ENCODE results near the gene C1QTNF2.
"Not testable (repeated sequence)": the region's sequence is repeated elsewhere in the genome, so short reads cannot be mapped to it uniquely, and the experiment has no call there.

The C1QTNF2 gene

GRCh38 chr5:160370713-160371034 lies 248 bp upstream of the C1QTNF2 start:
- FAIRE-seq, result no peak

GRCh38 chr5:160367885-160368284 lies 2.5 kb downstream of the C1QTNF2 start:
- FAIRE-seq, result no peak

GRCh38 chr5:160367261-160367660 lies 3.2 kb downstream of the C1QTNF2 start:
- no peak for FAIRE-seq

DNA sequence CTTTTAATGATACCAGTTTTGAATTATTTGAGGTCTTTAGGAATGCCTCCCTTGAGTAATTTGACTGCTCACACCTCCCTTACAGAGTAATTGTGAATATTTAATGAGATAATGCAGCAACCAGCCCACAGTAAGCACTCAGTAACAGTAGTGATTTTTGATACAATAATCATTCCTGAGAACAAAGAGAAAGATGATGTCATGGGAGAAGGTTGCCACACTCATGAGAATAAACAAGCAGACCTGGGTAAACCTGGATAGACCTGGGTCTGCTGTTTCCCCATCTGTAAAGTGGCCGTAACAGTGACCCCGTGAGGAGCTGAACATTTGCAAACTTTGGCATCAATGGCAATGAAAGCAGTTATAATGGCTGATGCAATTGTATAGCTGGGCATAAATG lies 4.2 kb downstream of the C1QTNF2 start:
- no peak for FAIRE-seq

- no peak for FAIRE-seq
Observed at GRCh38 chr5:160363660-160364395, 6.6 kb downstream of the C1QTNF2 start.

DNA sequence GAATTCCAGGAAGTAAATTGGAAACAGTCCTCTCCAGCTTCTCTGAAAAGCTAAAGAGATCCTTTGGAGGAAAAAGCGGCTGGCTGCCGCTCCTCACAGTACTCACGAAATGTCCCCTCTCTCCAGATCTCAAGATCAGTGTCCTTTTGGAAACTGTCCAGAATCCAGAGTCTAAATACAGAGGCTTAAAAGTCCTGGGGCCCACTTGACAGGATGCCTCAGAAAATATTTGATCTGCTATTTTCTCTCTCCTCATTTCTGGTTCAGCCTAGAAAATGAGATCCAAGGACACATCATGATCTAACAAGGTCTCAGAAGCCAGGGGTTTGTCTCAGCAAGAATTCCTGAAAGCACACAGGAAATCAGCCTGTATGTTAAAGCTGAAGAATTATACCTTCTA lies 7.2 kb downstream of the C1QTNF2 start:
- FAIRE-seq, result no peak

DNA sequence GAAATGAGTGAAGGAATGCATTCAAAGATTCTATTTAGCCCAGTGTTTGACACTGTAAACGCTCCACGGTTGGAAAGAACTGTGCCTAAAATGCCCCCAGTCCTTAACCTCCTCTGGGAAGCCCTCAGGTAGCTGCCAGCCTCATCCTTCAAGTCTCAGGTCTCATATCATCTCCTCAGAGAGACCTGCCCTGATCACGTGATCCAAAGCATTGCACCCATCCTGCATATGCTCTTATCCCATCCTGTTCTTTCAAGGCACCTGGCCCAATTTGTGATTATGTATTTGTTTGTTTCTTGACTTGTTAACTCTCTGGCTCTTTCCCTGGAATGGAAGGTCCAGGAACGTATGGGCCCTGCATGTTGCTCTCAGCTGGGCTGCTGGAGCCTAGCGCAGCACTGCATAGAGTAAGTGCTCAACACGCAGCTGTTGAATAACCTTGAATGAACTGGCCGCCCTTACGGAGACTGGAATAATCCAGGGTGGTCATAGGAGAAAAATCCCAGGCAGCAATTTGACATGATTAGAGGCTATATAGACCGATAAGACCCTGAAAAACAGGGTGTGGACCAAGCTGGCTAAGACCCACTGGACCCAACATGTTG lies 8.7 kb downstream of the C1QTNF2 start:
- FAIRE-seq, result no peak

DNA sequence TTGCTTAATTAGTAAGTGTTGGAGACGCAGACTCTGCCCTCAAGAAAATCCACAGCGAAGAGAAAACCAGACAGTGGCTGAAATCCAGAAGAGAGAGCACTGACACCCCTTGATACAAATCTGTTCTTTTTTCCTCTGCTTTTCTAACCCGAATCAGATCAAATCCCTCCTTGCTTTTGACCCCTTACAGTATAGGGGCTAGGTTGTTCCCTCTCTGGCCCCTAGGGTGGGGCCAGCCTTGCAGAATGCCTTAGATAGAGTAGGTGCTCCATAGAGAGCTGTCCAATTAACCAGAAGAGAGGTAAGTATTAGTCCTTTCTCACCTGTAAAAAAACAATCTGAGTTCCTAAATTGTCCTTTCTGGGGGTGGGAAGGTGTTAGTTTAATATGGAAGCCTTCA lies 10.1 kb downstream of the C1QTNF2 start:
- FAIRE-seq, result no peak

DNA sequence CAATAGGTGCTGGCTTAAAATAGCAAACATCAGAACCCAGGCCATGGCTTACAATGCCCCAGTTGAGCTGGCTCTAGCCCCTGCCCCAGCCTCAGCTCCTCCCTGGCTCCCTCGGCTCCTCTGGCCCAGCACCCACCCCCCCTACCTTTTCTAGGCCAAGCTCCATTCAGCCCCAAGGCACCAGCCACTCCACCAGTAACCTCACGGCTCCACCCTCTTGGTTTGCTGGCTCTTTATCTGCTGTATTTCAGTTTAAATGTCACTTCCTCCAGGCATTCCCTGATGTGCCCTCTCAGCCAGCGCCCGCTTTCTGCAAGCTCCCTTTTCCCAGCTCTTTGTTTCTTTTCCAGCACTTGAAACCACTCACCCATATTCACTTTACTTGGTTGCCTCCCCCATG lies 10.6 kb downstream of the C1QTNF2 start:
- FAIRE-seq, result no peak

- FAIRE-seq, result no peak
Observed at GRCh38 chr5:160359242-160359641, 11.2 kb downstream of the C1QTNF2 start.

DNA sequence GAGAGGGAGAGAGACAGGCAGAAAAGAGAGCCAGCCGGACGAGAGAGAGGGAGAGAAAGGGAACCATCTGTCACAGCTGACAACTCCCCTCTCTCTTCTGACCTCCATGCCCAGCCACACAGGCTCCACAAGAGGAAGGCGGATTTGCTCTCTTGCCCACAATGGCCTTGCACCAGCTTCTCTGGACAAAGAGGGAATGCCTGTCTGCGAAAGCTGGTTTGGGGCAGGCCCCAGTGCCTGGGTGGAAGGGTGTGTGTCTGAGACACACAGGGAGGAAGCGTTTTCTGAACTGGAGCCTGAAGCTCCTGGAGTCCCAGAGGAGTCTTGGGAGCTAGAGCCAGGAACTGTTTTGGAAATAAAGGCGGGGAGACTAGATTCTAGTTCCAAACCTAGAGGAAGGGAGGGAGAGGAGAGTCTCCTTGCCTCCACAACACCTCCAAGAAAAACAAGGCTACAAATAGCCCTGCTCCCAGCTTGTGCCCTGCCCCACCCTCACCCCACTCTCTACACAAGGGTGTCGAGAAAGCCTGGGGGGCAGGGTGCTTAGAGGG lies 12.5 kb downstream of the C1QTNF2 start:
- FAIRE-seq, result no peak

GRCh38 chr5:160357394-160357793 lies 13.0 kb downstream of the C1QTNF2 start:
- no peak for FAIRE-seq

DNA sequence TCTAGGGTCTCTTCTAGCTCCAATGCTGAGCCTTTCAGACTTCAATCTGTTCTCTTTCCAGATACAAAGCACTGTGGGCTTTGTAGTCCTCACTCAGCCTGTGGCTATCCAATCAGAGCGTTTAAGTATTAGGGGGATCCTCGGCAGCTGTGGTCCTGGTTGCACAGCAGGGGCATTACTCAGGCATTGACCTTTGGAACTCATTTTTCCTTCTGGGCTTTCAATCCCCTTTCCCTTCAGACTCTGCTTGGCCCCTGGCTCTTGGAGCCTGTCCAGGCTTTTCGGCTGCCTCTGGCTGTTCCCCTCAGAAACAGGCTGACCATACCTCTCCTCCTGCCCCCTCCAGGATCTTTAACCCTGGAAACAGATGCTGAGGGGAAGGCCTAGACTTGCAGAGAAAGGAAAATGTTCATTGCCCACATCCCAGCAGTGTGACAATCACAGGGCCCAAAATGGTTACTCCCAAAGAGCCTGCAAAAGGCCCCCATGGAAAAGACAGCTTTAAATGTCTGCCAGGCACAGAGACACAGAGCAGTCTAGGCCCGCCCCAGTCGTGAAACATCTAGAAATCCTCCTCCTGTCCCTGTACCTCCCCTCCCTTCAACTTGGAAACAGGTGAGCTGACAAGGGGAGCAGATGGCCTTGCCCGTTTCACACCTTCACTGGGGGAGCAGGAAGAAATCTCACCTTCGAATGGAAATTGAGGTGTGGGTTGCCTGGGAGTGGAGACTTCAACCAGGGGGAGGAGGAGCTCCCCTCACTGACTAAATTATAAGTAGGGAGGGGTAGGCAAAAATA lies 13.7 kb downstream of the C1QTNF2 start:
- no peak for FAIRE-seq

DNA sequence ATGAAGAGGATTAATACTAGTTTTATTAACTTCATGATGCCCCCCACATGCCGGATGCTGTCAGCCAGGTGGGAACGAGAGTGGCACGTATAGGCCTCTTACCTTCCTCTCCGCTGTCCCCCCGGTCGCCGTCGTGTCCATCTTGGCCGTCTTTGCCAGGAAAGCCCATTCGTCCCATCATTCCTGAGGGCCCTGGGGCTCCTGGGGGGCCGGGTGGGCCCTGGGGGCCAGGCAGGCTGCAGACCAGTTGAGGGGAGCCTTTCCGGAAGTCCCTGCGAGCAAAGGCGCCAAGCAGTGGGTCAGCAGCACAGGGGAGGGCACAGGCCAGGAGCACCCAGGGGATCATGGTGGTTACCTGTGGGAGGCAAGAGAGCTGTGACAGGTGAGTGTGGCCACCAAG lies 15.8 kb downstream of the C1QTNF2 start:
- FAIRE-seq, result no peak

DNA sequence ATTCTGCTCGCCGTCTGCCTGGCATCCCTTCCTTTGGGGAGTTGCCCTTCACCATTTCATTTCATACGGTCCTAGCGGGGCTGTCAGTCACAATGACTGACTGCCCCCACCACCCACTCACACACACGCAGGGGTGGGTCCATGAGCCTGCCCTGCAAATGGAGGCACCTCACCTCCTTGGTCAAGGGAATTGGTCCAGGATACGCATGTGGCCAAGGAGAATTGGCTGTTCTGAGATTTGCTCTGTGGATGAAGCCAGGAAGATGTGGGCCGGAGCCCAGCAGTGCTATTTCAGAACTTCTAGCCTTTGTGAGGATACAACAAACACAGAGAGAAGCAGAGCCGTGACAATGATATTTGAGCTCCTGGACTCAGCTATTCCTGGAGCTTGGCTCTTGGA lies 17.0 kb downstream of the C1QTNF2 start:
- FAIRE-seq, result no peak

DNA sequence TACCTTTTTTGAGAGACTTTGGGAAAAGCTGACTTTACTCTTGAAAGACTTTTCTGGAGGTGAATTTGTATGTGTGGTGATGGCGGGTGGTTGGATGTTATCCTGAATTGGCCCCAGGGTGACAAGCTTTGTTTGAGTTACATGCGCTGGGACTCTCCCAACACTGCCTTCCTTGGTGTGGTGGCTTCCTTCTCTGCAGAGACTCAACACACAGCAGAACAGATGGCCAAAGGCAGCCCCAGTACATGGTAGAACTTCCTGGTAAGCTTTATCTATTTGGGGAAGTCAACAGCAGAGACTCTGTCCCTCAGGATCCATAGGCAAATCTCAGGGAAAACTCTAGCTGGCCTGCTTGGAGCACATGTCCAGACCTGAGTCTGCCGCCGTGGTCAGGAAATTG lies 18.1 kb downstream of the C1QTNF2 start:
- FAIRE-seq, result no peak

DNA sequence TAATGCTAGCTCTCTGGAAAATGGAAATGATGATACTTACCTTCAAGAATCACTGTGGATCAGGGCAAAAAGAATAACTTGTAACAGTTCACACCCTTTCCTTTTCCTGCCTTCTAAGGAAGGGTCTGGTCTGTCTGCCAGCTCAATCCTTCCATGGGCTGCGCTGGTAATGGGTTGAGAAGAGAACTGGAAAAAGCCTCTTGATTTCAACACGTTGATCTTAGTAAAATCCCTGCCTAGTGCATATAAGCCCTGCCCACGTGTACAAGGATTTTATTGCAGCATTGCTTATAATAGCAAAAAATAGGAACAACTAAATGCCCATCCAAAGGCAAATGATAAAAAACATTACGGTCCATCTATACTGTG lies 20.5 kb downstream of the C1QTNF2 start:
- no peak for FAIRE-seq

DNA sequence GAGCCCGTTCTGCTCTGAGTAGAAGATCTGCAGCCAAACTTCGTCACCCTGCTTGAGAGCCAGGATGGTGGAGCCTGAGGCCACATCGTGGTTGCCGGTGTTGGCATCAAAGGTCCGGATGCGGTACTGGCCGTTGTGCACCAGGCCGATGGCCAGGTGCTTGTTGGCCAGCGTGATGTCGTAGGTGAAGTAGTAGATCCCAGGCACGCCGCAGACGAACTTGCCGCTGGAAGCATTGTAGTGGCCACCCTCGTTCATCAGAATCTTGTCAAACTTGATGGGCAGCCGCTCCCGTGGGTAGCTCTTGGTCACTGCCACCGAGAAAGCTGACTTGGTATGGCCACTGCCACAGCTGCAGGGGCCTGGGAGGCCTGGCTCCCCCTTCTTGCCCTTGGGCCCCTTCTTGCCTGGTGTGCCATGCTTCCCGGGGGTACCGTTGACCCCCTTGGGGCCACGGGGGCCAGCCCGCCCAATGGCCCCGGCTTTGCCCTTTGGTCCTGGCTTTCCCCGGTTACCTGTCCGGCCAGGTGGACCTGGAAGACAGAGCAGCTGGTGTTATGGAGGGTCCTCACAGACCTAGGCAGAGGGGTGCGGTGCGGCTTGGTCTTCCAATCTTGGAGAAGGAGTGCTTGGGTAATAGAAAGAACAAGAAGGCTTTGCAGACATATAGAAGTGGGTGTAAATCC lies 21.0 kb downstream of the C1QTNF2 start:
- no peak for FAIRE-seq

GRCh38 chr5:160348080-160348479 lies 22.3 kb downstream of the C1QTNF2 start:
- FAIRE-seq, result no peak

DNA sequence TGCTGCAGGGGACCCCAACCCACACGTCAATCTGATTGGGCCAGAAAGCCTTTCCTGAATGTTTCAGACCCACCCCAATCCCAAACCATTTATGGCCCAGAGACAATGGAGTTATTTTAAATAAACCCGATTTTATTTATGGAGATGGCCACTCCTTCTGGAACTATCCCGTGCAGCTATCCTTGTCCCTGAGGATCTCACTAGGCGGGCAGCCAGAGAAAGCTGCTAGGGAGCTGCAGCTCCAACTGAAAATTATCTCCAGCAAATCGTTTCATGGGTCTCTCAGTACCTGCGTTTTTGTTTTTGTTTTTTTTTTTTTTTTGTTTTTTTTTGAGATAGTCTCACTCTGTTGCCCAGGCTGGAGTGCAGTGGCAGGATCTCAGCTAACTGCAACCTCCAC lies 23.0 kb downstream of the C1QTNF2 start:
- no peak for FAIRE-seq

DNA sequence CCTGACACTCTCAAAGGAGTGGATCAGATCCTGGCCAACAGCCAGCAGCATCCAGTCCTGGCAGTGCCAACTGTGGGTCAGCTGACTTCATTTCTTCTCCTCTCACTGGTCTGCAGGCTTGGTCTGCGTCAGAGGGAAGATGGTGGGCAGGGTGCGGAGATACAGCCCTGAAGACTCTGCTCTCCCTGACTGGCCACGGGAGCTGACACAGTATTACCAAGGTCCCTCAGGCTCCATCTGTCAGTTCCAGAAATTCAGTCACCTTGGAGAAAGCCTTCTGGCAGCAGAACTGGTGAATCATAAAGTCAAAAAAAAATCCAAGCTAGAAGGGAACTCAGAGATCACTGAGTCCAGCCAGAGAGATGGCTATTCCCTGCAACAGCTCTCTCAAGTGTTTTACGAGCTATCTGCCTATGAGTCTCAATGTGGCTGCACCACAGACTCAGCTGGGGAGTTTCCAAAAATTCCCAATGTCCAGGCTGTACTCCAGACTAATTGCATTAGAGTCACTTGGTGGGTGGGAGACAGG lies 27.9 kb downstream of the C1QTNF2 start:
- no peak for FAIRE-seq

DNA sequence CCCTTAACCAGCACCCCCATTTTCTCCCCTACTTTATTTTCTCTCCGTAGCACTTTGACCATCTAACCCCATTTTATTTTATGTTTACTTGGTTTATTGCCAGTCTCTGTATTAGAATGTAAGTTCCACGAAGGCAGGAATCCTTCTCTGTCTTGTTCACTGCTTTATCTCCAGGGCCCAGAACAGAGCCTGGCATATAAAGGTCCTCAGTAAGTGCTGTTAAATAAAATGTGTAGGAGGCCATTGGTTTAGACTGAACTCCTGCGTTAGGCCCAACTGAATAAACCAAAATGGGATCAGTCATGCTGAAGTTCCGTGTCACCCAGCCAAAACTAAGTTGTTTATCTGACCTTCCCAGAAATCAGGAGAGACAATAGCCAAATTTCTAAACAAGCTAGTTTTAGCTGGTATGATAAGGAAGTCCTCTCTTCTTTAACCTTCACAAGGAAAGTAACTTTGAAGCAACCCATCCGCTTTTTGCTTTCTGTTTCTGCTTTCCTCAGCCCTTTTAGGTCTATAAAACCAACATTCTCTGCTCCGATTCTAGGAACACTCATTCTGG lies 29.0 kb downstream of the C1QTNF2 start:
- no peak for FAIRE-seq

- not testable (repeated sequence) for FAIRE-seq
Observed at GRCh38 chr5:160340513-160340912, 29.9 kb downstream of the C1QTNF2 start.

Data from A204.1 (cell line).